ENCODE results near the gene LGALS4.

DNA sequence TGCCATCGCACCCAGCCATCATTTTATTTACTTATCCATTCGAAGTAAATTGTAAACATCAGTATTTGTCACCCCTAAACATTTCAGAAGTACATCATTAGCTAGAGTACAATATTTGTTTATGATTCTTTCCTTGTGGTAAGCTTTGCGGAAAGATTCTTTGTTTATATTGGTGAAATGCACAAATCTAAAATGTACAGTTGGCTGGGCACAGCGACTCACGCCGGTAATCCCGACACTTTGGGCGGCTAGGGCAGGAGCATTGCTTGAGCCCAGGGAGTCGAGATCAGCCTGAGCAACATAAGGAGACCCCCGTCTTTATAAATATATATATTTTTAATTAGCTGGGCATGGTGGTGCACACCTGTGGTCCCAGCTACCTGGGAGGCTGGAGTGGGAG is 13.6 kb downstream of the LGALS4 start:
- TF ChIP-seq POLR2AphosphoS5 (IDR thresholded peaks at IDR 0.05; ENCODE audit: borderline replicate concordance, low read depth, low read length) (no peak), EZH2 (IDR thresholded peaks at IDR 0.05) (no peak)

Data from SK-N-MC (cell line).